Hematopoietic multipotent progenitor cell treated with erythropoietin and hydrocortisone succinate and interleukin-3 and kit ligand, for 4 days (in vitro differentiated cells): ENCODE measurements around the gene PTGIR.

Experiments
- DNase-seq: peaks from one replicate; pipeline ENCODE4 v3.0.0-alpha.2; 2015

Gene PTGIR

DNA sequence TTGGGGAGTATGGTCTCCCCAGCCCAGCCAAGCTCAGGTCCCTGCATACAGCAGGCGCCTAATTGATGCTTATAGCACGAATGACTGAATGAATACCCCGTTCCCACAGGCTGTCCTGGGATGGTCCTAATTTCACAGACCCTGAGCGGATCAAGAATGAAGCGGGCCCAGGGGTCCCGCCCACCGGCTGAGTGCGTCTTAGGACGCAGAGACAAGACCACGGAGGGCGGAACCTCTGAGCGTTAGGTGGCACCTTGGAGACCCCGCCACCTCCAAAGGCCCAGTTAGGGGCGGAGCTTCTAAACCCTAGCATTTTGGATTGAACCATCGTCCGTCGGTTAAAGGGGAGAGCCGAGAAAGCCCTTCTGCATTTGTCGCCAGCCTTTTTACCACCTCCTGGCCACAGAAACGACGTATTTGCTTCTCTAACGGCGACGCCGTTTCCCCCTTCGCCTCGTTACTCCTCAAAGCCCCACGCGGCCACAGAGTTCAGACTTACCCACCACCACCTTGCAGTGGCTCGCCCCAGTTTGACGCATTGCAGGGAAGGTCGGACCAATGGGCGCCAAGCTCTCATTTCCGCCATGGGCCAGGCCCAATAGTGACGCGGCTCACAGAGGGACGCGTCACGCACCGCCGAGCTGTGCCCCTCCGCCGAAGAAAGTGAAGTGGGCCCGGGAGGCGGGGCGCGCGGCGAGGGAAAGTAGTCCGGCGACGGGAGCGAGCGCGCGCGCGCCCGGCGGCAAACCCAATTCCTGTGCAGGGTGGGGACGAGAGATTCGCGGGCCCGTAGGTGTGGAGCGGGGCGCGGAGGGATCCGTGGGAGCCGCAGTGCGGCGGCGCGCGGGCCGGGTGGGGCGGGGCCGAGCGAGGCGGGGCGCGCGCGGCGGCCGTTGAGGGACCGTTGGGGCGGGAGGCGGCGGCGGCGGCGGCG, 24.2 kb downstream of the PTGIR start:
- peak; percentile 98 for DNase-seq

DNA sequence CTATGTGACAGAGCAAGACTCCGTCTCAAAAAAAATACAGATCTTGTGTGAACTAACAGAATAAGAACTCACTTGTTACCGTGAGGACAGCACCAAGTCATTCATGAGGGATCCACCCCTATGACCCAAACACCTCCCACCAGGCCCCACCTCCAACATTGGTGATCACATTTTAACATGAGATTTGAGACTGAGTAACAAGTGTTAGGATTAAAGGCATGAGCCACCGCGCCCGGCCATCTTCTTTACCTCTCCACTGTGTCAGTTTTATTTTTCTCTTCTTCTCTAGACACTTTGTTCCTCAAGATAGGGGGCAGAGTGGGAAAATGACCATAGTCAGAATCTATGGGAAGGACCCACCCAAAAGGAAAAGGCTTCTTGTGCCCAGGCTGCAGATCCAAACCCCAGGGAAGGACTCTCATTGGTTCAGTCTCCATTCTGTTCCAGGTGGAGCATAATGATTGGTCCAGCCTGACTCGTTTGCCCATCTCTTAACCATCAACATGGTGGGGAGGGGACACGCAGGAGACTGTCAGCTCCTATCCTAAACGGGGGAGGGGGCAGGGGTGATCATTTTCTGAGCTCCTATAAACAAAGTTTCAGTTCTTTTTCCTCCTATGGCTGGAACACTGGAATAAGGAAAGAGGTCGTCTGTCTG, 25.0 kb downstream of the PTGIR start:
- DNase-seq, result no peak

DNA sequence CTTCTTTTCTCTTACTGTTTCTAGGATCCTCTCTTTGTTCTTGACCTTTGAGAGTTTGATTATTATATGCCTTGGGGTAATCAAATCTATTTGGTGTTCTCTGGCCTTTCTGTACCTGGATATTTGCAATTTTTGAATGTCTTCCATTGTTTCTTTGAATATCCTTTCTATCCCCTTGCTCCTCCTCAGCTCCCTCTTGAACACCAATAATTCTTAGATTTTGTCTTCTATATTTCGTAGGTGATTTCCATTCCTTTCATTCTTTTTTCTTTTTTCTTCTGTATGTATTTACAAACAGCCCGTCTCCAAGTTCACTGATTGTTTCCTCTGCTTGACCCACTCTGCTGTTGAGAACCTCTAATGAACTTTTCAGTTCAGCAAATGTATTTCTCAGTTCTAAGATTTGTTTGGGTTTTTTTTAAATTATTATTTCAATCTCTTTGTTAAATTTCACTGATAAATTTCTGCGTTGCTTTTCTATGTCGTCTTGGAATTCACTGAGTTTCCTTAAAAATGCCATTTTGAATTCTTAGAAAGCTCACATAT, 26.4 kb downstream of the PTGIR start:
- no peak for DNase-seq

DNA sequence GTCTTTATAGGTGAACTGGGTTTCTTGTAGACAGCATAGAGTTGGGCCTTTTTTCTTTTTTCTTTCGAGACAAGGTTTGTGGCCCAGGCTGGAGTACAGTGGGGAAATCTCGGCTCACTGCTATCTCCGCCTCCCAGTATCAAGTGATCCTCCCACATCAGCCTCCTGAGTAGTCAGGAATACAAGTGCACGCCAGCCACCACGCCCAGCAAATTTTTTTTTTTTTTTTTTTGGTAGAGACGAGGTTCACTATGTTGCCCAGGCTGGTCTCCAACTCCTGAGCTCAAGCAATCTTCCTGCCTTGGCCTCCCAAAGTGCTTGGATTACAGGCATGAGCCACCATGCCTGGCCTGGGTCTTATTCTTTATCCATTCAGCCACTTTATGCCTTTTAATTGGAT, 28.9 kb downstream of the PTGIR start:
- no peak for DNase-seq

DNA sequence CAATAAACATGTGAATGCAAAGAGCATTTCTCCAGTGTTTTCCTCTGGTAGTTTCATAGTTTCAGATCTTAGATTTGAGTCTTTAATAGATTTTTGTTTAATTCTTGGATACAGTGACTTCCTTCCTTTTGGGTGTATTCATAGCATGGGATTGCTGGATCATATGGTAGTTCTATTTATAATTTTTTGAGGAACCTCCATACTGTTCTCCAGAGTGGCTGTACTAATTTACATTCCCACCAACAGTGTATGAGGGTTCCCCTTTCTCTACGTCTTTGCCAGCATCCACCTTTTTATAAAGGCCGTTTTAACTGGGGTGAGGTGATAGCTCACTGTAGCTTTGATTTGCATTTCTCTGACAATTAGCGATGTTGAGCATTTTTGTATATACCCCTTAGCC, 33.0 kb downstream of the PTGIR start:
- no peak for DNase-seq

DNA sequence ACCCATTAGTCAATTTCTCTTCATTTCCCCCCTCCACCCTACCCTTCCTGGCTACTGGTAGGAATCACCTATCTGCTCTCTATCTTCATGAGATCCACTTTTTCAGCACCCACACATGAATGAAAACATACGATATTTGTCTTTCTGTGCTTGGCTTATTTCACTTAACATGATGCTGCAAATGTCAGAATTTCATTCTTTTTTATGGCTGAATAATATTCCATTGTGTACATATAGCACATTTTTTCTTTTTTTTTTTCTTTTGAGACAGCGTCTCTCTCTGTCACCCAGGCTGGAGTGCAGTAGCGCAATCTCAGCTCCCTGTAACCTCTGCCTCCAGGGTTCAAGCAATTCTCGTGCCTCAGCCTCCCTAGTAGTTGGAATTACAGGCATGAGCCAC, 33.6 kb downstream of the PTGIR start:
- DNase-seq, result no peak

DNA sequence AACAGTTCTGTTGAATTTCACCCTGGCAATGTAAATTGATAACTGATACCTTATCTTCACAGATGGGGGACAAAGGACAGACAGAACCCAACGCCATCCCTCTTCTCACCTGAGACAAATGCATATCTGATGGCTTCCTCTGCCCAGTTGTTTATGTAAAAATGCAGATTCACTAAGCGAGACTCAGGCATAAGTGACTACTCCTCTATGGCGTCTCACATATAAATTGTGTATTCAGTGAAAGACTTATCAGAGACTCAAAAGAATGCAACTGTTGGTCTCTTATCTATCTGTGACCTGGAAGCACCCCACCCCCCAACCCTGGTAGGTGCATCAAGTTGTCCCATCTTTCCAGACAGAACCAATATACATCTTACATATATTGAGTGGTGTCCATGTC, 37.0 kb downstream of the PTGIR start:
- DNase-seq, result no peak

DNA sequence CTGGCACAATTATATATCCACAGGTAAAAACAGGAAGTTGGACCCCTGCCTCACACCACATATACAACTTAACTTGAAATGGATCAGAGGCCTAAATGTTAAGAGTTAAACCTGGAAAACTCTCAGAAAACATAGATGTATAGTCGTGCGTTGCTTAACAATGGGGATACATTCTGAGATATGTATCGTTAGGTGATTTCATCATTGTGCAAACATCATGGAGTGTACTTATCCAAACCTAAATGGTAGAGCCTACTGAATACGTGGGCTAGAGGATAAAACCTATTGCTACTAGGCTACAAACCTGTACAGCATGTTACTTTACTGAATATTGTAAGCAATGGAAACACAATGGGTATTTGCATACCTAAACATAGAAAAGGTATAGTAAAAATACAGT, 38.6 kb downstream of the PTGIR start:
- no peak for DNase-seq

DNA sequence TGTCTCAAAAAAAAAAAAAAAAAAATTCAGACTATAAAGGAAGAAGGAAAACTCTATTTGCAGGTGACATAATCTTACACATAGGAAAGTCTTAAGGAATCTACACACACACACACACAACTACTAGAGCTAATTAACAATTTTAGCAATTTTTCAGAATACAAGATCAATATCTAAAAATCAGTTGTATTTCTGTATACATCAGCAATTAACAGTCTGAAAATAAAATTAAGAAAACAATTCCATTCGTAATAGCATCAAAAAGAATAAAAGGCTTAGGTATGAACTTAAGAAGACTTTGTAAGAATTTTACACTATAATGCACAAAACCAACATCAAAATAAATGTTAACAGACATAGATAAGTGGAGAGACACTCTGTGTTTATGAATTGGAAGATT, 39.4 kb downstream of the PTGIR start:
- no peak for DNase-seq

DNA sequence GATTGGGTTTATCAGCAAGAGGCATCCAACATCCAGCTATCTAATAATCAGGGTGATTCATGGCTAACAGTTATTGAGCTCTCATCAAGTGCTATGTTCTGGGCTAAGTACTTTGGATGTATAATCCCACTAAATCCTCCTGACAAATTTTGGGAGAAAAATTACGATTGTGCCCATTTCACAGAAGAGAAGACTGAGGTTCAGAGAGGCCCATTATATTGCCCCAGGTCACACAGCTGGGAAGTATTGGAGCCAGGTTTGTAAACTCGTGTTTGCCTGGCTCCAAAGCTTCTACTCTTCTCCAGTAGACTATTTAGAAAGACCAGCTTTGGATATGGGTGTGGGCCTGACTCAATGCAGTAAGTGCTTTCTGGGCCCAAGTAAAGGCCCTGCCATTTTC, 44.6 kb downstream of the PTGIR start:
- DNase-seq, result no peak

DNA sequence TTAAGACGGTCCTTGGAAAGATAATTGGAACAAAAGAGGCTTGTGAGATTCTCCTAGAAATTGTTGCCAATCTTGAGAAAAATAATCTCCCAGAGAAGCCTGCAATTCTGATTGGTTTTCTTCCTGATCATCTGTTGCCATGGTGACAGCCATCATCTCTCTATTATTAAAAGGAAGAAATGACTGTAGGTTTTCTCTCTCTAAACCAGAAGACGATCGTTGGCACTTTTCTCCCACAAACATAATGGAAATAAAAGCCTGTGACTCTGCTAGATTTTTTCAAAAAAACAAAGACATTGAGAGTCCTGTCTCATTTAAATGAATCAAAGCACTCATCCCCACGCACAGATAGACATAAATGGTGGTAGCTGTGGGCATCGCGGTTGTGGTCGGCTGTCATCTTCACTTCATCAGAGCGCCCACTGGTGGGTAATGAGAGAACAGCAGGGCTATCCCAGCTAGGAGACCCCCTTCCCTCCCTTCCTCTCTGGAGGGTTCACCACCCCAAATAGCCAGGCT, 45.5 kb downstream of the PTGIR start:
- peak; percentile 61 for DNase-seq

DNA sequence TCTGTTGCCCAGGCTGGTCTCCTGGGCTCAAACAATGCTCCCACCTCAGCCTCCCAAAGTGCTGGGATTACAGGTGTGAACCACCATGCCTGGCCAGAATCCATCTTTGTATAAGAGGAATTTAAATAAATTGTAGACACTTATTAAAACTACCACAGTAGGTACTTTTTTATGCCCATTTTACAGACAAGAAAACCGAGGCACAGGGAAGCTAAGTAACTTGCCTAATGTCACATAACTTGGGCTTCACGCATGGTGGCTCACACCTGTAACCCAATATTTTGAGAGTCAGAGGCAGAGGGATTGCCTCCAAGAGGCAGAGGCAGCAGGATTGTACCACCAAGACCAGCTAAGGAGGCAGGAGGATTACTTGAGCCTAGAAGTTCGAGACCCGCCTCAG, 46.4 kb downstream of the PTGIR start:
- no peak for DNase-seq

DNA sequence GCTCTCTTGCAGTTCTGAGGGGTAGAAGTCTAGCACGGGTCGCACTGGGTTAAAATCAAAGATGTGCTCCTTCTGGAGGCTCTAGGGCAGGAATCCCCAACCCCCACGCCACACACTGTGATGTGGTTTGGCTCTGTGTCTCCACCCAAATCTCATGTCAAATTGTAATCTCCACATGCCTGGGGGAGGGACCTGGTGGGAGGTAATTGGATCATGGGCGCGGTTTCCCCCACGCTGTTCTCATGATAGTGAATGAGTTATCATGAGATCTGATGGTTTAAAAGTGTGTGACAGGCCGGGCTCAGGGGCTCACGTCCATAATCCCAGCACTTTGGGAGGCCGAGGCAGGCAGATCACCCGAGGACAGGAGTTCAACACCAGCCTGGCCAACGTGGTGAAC, 50.4 kb downstream of the PTGIR start:
- peak; percentile 67 for DNase-seq

DNA sequence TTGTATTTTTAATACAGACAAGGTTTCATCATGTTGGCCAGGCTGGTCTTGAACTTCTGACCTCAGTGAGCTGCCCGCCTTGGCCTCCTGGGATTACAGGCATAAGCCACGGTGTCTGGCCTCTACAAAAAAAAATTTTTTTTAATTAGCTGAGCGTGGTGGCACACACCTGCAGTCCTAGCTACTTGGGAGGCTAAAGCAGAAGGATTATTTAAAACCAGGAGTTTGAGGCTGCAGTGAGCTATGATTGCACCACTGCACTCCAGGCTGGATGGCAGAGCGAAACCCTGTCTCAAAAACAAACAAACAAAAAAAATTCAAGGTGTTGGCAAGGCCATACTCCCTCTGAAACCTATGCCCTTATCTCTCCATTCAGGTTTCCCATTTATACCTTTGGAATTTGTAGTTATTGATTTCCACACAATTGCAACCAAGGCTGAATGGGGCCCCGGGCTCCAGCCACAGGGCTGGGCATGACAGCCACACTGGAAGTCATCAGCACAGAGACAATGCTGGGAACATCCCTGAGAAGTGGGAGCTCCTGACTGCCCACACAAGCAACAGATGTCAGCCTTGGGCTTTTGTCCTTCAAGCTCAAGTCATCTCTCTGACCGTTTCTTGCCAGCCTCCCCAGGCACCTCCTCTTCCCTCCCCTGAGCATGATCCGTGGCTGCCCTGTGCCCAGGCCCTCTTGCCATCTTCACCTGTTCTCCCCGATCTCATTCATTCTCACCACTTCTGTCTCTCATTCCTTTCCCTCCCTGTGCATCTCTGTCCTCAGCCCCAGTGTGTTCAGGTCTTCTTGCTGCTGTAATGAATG, 51.0 kb downstream of the PTGIR start:
- no peak for DNase-seq

DNA sequence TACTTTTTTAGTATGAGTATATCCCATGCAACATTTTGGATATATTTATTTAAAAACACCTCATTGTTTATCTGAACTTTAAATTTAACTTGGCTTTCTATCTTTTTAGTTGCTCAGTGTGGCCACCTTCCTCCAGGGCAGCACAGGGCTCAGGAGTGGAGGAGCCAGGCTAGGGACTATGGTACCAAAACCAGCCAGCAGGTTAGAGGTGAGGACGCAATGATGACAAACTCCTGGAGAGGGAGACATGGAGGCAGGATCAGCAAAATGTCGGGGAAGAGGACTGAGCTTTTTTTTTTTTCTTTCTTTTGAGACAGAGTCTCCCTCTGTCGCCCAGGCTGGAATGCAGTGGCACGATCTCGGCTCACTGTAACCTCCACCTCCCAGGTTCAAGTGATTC, 53.4 kb downstream of the PTGIR start:
- peak; percentile 67 for DNase-seq
